Fibroblast of pulmonary artery (primary cell): ENCODE data around the gene TRIML2.

Source experiments
- DNase-seq: peaks from one replicate; pipeline ENCODE4 v3.0.0-alpha.2; 2010; ENCODE audit warnings: low read depth
- H3K4me3 ChIP-seq: replicated peaks from 2 replicates; pipeline ENCODE4 v1.5.1; 2011; ENCODE audit warnings: low read depth, mild to moderate bottlenecking, control low read depth, low read length, moderate library complexity
- TF ChIP-seq, protein P1 (sequence below): IDR thresholded peaks from 2 replicates; pipeline ENCODE4 v1.5.1; 2011; ENCODE audit warnings: mild to moderate bottlenecking, control low read depth, low read length, inconsistent platforms; ENCODE audit errors: missing control alignments

The TRIML2 gene

DNA sequence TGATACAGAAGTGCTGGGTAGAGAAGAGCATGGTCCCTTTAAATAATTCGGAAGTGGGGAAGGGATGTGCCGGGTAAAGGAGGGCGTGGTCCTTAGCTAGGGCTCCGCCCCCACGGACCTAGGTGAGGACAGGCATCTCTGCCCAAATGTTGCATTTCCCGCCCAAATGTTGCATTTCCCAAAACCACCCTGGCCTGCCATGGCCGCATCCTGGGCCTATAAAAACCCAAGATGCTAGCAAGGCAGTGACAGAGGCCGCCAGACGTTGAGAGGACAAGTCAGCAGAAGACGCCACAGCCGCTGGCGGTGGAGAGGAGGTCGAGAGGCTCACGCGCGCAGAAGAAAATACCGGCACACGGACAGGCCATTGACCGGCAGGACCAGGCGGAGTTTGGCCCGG is 67.7 kb downstream of the TRIML2 start:
- no peak overlapping the region for H3K4me3 ChIP-seq
- TF ChIP-seq, protein P1, sequence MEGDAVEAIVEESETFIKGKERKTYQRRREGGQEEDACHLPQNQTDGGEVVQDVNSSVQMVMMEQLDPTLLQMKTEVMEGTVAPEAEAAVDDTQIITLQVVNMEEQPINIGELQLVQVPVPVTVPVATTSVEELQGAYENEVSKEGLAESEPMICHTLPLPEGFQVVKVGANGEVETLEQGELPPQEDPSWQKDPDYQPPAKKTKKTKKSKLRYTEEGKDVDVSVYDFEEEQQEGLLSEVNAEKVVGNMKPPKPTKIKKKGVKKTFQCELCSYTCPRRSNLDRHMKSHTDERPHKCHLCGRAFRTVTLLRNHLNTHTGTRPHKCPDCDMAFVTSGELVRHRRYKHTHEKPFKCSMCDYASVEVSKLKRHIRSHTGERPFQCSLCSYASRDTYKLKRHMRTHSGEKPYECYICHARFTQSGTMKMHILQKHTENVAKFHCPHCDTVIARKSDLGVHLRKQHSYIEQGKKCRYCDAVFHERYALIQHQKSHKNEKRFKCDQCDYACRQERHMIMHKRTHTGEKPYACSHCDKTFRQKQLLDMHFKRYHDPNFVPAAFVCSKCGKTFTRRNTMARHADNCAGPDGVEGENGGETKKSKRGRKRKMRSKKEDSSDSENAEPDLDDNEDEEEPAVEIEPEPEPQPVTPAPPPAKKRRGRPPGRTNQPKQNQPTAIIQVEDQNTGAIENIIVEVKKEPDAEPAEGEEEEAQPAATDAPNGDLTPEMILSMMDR, result no peak
- DNase-seq, result no peak
